ENCODE results near the gene BCOR.

DNA sequence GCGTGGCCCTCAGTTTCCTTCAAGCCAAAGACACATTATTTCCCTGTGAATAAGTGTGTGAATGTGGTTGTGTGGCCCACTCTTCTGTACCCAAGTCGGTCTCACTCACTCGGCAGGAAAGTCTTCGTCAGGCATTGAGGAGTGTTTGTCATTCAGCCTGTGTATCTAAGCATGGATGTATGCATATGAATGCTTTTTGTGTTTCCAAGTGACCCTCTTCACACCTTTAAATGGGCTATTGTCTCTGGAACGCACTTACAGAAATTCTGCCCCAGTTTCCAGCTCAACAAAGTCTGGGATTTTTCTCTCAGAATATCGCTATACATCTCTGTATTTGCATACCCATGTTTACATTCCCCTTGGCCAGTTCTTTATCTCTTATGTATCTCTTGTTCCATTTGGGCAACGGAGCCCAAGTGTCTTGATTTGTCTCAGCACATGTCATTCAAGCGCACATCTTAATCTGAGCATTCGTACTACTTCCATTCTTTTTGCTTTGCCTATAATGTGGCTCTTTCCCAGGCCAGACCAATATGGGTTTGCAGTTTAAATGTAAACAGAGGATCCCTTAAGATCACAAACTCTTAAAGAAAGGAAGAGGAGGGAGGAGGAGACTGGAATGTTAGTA lies 4.8 kb downstream of the BCOR start:
- TF ChIP-seq CTCF (conservative IDR thresholded peaks at IDR 0.05; ENCODE audit: low read depth, low read length) (no peak), EZH2 (IDR thresholded peaks at IDR 0.05; ENCODE audit: borderline replicate concordance, low read depth, low read length, poor library complexity, severe bottlenecking) (no peak)
